ENCODE results near the gene CACNG1.

Gene CACNG1

DNA sequence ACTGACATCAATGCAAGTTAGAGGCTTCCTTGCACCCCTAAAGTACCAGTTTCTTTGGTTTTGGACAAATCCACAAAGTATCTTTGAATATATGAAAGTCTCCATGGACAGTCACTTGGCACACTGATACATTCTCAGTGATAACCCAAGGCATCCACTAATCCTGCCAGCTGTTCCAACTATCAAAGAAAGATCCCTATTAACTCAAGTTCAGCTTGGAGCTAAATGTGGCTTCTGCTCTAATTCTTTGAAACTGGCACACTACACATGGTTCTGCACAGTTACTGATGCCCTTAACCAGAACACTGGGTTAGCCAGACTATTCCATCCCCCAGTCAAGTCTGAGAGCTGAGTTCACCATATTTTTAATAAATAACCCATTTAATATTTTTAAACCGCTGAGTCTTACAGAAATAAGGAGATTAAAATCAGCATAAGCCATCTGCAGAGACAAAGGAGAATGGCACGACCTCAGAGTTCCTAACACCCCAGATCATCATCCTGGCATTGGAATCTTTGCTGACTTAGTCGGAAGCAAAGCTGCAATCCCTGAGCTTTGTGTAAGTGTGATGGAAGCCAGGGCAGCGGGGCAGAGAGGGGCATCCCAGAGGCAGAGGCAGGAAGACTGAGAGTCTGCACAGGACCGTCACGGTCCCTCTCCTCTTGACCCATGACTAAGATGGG, 6.3 kb downstream of the CACNG1 start:
- DNase-seq (ENCODE audit: extremely low read depth in 1 of 2, low read depth in 1 of 2): no peak

DNA sequence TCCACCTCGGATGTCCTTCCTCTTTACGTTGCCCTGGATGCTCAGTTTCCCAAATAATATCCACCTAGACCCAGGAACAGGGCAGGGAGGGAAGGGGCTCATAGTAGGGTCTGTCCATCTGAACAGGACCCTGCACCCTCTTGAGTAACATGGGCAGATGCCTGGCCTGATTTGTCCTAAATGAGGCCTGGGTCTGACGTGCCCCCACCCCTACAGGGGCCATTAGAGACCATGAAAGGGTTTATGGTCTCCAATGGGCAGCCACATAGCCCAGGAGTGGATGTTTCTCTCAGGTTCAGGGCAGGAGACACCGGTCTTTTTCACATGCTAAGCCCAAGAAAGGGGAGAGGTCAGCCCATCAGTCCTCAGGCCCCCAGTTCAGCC, 6.8 kb downstream of the CACNG1 start:
- no peak for DNase-seq (ENCODE audit: extremely low read depth in 1 of 2, low read depth in 1 of 2)

DNA sequence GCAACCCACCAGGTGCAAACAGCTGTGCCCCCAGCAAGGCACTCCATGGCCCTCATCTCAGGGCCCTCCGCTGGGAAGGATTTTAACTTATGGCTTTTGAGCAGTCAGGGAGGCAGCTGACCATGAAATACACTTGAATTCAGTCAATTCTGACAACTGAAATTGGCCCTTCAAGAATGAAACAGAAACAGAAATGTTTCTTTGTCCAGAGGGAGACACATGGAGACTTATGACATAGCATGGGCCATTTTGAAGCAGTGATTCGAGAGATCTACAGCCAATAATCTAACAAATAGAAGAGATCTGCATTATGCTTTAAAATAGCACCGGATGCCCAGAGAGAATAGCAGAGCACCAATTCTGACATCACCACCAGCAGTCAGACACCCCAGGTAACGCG, 7.5 kb downstream of the CACNG1 start:
- DNase-seq (ENCODE audit: extremely low read depth in 1 of 2, low read depth in 1 of 2): no peak

DNA sequence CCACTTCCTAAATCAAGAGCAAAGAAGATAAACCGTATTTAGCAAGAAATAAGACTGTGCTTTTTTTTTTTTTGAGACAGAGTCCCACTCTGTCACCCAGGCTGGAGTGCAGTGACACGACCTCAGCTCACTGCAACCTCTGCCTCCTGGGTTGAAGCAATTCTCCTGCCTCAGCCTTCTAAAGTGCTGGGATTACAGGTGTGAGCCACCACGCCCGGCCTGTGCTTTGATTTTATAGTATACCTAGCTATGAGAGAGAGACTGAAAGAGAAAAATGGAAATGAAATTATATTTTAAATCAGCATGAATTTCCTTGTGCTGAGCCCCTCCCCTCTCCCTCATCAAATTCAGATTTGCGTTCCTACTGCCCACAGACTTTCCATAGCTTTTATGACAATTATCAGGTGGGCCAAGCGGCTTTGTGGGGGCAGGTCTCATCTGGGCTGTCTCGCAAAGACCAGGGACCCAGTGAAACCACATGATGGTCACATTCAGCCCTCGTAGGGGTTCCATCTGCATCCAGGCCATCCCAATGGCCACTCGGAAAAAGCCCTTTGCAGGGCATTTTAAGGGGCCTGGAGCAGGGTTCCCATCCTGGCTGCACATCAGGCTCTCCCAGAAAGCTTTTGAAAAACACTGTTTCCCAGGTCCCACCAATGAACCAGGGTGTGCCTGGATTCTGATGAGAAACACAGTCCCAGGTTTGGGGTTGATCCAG, 8.5 kb downstream of the CACNG1 start:
- no peak for DNase-seq (ENCODE audit: extremely low read depth in 1 of 2, low read depth in 1 of 2)

DNA sequence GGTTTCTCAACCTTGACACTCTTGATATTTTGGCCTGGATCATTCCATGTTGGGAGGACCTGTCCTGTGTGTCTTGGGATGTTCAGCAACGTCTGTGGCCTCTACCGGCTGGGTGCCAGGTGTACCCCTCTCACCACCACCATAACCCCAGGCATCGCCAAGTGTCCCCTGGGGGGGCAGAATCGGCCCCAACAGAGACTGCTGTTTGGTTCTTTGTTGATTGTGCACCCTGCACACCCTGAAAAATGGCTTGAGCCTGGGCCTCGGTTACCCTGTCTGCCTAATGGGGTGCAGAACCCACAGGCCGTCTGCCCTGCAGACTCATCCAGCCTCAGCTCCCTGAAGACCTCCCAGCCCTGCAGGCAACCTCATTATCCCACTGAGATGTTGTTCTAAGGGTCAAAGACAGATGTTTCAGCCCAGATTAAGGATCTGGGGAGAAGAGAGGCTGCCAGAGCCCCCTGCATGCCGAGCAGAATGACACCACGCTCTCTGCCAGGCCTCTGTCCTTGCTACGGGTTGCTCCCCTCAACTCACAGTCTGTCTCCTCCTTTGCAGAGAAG, 9.2 kb downstream of the CACNG1 start:
- DNase-seq (ENCODE audit: extremely low read depth in 1 of 2, low read depth in 1 of 2): no peak

DNA sequence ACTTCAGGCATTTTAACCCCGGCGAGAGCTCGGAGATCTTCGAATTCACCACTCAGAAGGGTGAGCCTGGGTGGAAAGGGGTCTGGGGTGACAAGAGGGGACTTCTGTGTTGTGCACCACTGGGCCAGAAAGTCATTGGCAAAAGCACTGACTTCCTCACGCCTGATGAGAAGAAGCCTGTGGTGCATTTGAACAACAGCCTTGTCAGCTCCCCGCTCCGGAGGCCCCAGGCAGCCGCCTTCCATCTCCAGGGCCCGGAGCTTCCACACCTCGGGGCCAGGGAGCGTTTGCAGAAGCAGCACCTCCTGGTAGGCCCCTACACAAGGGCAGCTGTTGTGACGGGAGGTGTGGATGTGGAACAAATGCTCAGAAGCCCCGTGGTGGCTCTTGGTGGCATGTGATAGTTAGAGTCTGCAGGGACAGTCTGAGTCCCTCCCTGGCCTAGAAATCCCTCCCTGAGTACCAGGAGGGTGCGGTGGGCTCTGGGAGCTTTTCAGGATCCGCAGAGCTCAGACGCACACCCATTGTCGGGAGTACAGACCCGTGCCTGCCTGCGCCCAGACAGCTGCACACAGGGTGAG, 9.7 kb downstream of the CACNG1 start:
- no peak for DNase-seq (ENCODE audit: extremely low read depth in 1 of 2, low read depth in 1 of 2)

DNA sequence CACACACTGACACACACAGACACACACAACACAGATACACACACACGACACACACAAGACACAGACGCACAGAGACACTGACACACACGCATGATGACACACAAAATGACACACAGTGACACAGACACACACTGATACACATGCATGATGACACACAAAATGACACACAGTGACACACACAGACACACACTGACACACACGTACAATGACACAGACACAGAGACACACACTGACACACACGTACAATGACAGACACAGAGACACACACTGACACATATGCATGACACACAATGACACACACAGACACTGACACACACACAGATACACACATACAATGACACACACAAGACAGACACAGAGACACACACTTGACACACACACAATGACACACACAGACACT, 10.3 kb downstream of the CACNG1 start:
- no peak for DNase-seq (ENCODE audit: extremely low read depth in 1 of 2, low read depth in 1 of 2)

DNA sequence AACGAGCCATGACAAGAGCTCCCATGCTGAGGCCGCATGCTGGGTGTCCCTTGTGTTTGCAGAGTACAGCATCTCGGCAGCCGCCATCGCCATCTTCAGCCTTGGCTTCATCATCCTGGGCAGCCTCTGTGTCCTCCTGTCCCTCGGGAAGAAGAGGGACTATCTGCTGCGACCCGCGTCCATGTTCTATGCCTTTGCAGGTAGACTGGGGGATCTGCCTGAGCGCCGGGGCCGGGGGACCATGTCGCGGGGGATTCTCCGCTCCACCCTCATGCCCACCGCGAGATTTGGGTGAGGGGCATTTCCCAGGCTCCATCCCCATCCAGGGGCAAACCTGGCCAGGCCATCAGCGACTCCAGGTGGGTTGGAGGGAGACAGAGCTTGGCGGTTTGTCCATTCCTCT, 10.7 kb downstream of the CACNG1 start:
- no peak for DNase-seq (ENCODE audit: extremely low read depth in 1 of 2, low read depth in 1 of 2)

DNA sequence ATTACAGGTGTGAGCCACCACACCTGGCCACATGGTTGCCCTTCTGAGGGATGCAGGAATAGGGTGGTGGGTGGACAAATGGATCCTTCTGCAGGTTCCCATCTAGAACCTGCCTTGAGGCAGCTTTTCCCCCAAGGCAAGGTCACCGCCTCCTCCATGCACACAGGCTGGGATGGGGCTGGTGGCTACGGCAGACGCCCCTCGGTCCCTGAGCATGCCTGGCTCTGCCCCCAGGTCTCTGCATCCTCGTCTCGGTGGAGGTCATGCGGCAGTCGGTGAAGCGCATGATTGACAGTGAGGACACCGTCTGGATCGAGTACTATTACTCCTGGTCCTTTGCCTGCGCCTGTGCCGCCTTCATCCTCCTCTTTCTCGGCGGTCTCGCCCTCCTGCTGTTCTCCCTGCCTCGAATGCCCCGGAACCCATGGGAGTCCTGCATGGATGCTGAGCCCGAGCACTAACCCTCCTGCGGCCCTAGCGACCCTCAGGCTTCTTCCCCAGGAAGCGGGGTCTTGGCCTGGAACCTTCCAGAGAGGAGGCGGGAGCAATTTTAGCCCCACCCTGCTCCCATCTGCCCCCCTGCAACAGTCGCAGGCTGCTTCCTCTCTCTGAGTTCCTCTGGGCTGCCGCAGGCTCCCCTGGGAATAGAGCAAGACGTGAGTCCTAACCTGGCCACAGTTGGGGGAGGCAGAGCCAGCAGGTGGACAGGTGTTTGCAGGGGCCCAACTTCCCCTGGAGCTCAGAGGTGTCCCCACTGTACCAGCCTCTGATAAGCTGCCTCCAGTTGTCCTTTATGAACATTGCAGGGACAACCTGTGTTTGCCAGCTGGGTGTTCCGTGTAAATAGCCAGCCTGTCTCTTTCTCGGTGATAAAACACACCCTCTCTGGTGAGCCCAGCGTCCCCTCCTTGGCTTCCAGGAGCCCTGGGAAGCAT, 11.7 kb downstream of the CACNG1 start:
- no peak for DNase-seq (ENCODE audit: extremely low read depth in 1 of 2, low read depth in 1 of 2)

DNA sequence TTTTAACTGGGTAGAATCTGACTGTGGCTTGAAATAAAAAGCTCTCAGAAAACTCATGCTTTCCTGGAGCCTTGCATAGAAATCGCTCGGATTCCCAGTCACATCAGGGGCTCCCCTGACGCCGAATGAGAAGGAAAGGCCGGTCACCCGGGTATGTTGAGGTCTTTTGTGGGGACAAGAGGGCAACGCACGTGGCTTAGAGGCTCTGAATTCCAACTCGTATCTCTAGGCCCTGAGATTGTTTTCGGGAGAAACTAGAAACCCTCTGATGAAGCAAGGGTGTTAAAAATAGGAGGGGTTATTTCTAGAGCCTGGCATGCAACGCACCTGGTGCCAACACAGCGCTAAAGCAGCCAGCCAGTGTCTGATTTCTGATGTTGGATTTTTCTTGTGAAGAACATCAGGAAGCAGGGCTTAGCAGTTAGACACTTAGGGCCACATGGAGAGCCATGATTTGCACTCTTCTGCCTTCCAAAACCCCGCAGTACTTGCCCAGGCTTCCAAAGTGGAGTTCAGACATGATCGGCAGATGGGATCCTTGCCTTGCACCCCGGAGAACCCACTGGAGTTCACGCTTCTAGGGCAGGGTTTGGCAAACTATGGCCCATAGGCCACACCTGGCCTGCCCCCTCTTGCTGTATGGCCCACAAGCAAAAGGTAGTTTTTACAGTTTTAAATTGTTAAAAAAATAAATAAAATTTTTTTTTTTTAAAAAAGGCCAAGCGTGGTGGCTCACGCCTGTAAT, 12.6 kb downstream of the CACNG1 start:
- DNase-seq (ENCODE audit: extremely low read depth in 1 of 2, low read depth in 1 of 2): no peak

DNA sequence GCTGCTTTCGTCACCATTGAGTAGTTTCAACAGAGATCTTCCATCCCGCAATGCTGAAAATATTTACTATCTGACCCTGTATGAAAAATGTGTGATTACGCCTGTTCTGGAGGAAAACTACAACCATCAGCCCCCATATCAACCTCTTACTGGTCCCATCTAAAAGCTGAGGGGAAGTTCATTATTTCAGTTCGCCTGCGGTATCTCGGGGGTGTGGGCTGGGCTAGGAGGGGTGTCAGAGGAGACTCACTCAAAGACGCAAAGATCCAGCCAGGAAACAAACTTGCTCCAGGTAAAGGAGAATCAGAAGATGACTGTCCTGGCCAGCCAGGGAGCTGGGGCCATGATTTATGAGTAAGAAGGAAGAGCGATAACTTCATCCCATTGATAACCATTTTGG, 13.7 kb downstream of the CACNG1 start:
- DNase-seq (ENCODE audit: extremely low read depth in 1 of 2, low read depth in 1 of 2): no peak

DNA sequence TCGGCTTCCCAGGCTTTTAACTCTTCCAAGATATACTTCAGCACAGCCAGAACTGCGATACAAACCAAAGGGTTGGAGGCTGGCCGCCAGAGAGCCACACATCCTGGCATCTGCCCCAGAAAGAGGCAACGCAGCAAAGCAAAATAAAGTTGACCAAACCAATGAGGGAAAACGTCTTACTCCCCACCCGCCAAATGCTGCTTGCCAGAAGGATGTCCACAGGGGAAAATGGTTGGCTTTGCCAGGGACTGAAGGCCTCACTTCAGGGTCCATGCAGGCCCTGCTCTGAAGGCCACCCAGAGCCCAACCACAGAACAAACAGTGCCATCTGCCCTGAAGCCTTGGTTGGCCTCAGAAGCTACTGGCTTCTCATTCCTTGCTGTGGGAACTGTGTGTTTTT, 15.0 kb downstream of the CACNG1 start:
- no peak for DNase-seq (ENCODE audit: extremely low read depth in 1 of 2, low read depth in 1 of 2)

DNA sequence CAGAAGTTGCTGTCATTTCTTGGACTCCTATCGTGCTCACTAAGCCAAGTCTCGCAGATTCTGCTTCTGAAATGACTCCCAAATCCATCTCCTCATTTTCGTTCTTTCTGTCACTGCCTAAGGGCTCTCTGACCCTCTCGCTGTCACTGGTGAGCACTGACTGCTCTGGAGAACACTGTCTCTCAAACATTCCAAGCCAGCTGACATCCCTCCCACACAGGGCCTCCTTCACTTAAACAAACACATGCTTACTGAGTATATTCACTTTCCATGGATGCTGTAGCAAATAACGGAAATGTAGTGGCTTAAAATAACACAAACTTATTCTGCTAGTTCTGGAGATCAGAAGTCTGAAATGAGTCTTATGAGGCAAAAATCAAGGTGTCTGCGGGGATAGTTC, 18.8 kb downstream of the CACNG1 start:
- DNase-seq (ENCODE audit: extremely low read depth in 1 of 2, low read depth in 1 of 2): no peak

DNA sequence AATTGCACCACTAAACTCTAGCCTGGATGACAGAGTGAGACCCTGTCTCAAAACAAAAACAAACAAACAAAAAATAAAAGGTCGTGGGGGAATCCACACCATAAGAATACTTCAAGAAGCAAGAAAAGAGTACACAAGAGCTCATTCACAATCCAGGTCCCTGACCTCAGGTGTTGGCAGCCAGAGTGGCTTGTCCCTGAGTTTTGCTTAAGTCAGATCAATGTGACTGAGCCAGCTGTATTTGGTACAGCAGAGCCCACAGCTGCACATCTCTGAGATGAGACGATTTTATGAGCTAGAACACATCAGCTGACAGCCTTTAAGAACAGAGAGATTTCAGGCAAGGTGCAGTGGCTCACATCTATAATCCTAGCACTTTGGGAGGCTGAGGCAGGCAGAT, 22.4 kb downstream of the CACNG1 start:
- DNase-seq (ENCODE audit: extremely low read depth in 1 of 2, low read depth in 1 of 2): no peak

DNA sequence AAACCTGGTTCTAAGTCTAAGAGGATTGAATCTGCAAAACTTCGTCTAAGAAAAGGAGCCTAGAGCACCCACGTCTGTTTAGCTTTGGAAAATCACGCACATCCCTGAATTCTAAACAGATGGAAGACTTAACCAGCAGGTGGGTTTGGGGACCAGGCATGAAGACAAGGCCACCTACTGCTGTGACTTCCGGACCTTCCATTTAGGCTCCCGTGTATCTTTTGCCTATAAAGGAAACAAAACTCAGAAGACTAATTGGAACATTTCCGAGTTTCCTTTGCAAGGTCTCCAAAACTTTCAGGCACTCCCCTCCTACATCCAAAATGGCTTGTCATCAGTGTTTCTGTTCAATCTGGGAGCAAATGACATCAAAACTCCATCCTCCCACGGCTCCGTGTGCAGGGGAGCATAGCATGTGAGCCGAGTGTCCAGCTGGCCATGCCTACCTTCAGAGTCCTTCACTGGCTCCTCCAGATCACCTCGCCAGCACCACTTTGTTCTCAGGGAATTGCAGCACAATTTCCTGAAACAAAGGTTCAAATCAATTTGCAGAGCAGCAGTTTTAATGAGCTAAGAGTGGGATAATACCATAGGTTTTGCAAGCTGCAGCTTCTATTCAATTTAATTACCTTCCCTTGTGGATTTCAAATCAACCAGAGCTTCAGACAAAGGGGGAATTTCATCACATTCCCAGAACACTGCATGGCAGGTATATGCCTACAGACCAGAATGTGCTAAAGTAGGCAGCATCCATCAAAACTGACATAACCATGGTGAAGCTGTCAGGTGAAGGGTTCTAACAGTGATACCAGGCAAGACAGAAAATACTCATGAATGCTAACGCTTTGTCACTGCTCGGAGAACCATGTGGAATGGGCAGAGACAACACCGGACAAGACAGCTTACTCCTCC, 23.5 kb downstream of the CACNG1 start:
- DNase-seq (ENCODE audit: extremely low read depth in 1 of 2, low read depth in 1 of 2): no peak

DNA sequence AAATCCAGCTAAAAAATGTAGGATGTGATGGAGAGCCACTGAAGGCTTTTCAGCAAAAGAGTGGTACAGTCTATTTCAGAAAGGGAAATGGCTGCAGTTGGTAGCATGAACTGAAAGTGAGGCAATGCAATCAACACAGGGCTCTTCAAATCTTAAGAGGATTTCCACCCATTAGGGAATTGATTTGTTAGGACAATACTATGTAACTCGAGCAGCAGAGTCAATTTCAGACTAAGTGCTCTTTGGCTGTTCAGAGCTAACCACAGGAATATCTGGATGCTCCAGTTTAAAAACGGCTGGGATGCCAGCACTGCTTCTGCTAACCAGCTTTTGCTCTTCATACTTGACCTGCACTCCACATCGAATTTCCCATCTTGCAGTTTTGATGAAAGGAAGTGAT, 24.6 kb downstream of the CACNG1 start:
- DNase-seq (ENCODE audit: extremely low read depth in 1 of 2, low read depth in 1 of 2): no peak

DNA sequence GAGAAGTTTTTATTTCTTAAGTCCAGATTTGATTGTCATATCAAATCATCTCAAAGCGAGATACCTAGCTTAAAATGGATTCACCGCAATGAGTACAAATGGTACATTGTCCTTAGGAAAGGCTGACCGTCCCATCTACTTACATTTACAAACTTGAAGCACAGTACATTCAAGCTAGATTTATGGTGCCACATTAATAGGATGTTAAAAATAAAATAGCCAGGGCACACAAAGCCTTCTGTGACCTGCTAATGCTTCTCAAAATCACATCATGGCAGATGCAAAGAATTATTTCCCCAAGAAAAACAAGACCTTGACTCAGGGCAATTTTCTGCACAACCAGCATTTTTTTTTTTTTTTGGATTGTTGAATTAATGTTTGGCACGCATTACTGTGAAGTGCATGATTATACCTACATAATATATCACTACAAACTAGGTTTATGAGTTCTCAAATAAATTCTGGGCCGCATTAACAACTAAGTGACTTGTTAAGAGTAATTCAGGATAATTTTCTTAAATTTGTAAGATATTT, 25.3 kb downstream of the CACNG1 start:
- no peak for DNase-seq (ENCODE audit: extremely low read depth in 1 of 2, low read depth in 1 of 2)

DNA sequence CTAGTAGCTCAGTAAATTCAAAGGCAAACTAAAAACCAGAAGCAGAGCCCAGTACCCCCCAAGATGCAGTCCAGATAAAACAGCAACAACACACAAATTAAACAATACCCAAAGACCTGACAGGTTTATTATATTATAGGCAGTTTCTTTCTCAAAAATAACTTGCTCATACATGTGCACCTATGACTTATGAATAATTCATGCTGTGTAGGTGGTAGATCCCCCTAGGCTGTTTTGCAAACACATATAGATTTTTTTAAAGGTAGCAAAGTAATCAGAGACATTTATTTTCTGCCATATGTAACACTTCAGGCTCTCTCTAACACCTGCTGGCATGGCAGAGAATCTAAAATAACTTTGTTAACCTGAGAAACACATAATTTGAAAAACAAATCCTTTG, 27.2 kb downstream of the CACNG1 start:
- no peak for DNase-seq (ENCODE audit: extremely low read depth in 1 of 2, low read depth in 1 of 2)

DNA sequence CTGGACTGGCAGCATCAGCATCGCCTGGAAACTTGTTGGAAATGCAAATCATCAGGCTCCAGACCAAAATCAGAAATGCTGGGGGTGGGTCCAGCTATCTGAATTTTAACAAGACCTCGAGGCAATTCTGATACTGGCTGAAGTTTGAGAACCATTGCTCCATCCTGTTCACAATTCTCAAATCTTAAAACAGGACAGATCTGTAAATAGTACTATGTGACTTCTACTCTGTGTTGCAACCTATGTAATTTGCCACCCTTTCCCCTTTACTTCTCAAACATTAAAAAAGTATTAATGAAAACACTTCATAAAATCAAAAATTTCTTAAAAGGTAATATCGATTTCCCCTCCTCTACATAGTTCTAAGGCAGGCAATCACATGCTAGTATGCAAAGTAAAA, 28.5 kb downstream of the CACNG1 start:
- no peak for DNase-seq (ENCODE audit: extremely low read depth in 1 of 2, low read depth in 1 of 2)

All from activated CD8-positive, alpha-beta memory T cell treated with anti-CD3 and anti-CD28 coated beads for 1 hour (primary cell).